RPMI7951 (cell line): ENCODE results near the gene HSD11B2. TPM values are rescaled to one million over a fixed set of nuclear protein-coding genes. Genes with fewer than 3 reads are reported as not detected.

Source experiments
- DNase-seq: peaks from one replicate; pipeline ENCODE4 v3.0.0-alpha.2; 2012; ENCODE audit warnings: low read depth
- total RNA-seq: library from RNA; depleted of rRNA; stranded (reverse); fragments of >200 nt; shearing (Covaris generic); gene quantifications from 2 replicates; pipeline ENCODE4 v1.2.3, GENCODE V29; 2014; rRNA removed

HSD11B2 gene
- not detected in 2 replicates for total RNA-seq

GRCh38 chr16:67430977-67431774 is at the start of gene HSD11B2:
TSS of gene HSD11B2 (plus strand) at chr16:67431121. CDS start at chr16:67431249, 128 bp downstream.
- peak; percentile 58 for DNase-seq

- no peak for DNase-seq
These were observed 47.6 kb upstream of the HSD11B2 start for GRCh38 chr16:67383284-67383683.

GRCh38 chr16:67384778-67385510 is 46.0 kb upstream of the HSD11B2 start:
- DNase-seq: no peak

- no peak for DNase-seq
These were observed 44.0 kb upstream of the HSD11B2 start for GRCh38 chr16:67386861-67387455.

GRCh38 chr16:67387479-67388079 is 43.3 kb upstream of the HSD11B2 start:
- DNase-seq: no peak

GRCh38 chr16:67388191-67388590 is 42.7 kb upstream of the HSD11B2 start:
- DNase-seq: no peak

- no peak for DNase-seq
These were observed 42.3 kb upstream of the HSD11B2 start for GRCh38 chr16:67388591-67388990.

DNA sequence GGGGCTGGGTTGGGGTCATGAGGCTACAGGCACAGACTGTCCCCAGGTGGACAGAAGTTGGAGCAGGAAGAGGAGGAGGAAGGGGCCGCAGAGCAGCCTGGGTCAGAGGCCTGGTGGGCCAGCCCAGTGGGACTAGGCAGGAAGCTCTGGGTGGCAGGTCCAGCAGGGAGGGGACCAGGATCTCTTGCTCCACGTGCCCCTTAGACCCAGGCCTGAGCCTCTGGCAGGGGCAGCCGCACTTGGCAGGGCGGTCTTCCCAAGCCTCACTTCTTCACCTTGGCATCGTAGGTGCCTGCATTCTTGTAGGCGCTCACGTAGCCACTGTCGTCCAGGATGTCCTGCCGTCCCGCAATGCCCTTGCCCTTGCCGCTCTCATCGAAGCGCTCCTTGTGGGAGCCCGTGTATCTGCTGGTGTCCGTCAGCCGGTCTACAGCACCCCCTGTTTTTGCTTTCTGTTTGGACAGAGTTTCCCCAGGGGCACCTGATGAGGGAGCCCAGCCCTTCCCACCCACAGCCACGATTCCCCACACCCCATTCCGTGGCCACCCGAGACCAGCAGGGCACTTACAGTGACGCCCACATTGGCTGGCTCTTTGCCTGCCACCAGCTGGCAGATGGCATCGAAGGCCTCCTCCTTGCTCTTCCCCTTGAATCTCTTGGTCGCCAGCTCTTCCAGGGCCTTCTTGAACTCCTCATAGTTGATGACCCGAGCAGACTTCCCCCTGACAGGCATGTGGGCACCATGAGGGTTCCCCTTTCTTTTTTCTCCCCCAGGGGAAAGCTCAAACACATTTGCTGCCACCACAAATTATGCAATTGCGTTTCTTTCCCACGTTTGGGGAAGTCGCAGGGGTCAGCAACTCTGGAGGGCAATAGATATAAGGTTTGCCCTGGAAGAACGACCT is 40.8 kb upstream of the HSD11B2 start:
- DNase-seq: no peak

DNA sequence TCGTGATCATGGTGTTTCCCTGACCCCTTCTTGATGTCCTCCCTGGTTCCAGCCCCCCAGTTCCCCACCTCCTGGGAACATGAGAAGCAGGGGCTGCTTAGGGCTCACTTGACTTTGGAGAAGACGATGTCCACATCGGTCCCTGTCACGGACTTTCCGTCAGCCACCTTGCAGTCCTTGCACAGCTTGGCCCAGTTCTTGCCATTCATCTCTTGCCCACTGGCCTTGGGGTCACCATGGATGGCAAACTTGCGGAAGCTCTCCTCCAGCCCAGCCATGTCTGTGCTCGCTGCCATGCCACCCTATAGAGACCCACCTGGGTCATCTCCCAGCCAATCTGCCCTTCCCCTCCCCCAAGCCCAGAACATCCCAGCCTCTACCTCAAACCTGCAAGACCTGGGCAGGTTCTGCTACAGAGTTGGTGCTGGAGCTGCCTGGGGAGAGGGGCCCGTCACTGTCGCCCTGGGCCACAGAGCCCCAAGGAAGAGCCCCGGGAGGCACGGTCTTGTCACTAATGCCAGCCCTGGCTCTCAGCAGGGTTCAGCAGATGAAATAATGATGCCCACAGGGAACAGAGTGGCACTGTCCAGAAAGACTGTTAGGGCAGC is 40.0 kb upstream of the HSD11B2 start:
- no peak for DNase-seq

DNA sequence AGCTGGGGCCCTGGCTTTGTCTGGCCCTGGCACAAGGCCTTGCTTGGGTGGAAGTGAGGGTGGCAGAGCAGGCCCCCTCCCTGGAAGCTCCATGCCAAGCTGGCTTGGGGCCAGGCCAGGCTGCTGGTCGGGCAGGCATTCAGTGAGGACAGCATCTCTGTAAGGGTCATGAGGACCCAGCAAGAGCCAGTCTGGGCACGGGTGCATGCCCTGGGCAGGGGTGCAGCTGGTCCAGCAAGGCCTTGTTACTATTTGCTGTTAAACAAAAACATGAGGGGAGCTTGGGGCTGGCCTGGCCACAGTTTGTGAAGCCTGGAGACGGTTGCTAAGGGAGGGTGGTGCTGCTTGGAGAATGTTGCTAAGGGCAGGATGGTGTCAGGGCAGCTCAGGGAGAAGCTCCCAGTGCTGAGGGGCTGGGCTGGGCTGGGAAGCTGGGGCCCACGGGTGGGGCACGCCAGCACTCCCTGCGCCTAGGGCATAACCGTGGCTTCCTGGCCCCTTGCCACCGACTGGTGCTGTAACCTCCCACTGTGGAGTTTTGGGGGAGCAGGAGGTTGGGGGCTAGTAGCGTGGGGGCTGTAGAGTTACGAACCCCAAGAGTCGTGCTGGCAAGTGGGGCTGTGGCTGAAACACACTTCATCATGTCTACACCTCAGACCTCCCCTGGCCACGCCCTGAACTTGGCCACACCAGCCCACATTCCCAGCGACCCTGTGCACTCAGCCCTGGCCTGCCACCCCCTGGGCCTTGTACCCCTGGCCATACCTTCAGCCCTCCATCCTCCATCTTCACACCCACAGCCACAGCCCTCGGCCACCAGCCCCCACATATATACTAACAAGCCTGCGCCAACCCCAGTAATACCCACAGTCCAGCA is 39.3 kb upstream of the HSD11B2 start:
- peak; percentile 27 for DNase-seq

GRCh38 chr16:67392301-67393059 is 38.4 kb upstream of the HSD11B2 start:
- no peak for DNase-seq

GRCh38 chr16:67393111-67393787 is 37.7 kb upstream of the HSD11B2 start, which contains the start of gene TPPP3:
TSS of gene TPPP3 (minus strand) at chr16:67393498. CDS start at chr16:67391111, 2,387 bp downstream.
- peak; percentile 85 for DNase-seq

- no peak for DNase-seq
These were observed 37.1 kb upstream of the HSD11B2 start for GRCh38 chr16:67393788-67394154.

- DNase-seq: no peak
These were observed 36.5 kb upstream of the HSD11B2 start for GRCh38 chr16:67394155-67395104.

- DNase-seq: no peak
These were observed 35.8 kb upstream of the HSD11B2 start for GRCh38 chr16:67395105-67395457.

DNA sequence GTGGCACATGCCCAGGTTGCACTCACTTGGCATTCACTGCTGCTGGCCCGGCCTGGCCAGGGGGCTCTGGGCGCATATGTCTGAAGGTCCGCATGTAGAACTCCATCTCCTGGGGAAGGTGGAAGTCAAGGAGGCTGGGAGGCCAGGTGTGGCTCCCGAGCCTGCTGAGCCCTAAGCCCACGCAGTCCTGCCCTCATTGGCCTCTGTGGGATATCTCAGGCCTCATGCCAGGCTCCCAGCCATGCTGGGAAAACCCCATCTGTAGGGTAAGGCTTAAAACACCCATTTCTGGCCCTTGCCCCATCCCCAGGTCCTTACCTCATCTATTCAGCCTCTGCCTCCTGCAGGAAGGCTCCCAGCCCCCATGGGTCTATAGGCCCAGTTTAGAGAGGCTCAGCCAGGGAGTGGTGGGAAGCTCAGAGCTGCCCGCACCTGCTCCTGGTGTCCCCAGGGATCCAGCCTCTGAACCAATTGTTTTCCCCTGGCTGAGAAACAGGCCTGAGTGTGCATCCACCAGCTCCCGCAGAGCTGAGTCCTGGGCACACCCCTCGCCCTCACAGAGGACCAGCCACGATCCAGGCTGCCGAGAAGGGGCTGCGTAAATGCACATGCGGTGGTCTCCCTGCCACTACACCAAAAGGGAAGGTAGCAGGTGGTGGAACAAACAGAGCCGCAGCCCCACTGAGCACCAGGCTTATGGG is 35.3 kb upstream of the HSD11B2 start:
- DNase-seq: no peak
